Bronchial epithelial cell (primary cell): Measurements from ENCODE around the gene OR5A1. TPM values are rescaled to one million over a fixed set of nuclear protein-coding genes. Genes with fewer than 3 reads are reported as not detected.
"Not testable (repeated sequence)": the region's sequence is repeated elsewhere in the genome, so short reads cannot be mapped to it uniquely, and the experiment has no call there.

Experiments used
- DNase-seq: peaks from one replicate; pipeline ENCODE4 v3.0.0-alpha.2; 2010; ENCODE audit warnings: low read depth
- FAIRE-seq: peaks from 2 replicates; lab custom pipeline; 2011; peaks lifted over from hg19 to GRCh38; lab: Jason Lieb, UNC
- H3K27me3 ChIP-seq: 2 replicates; pipeline ENCODE4 v1.5.1; 2011; ENCODE audit warnings: low read length; ENCODE audit not compliant: control insufficient read depth, insufficient read depth
- H3K36me3 ChIP-seq: 2 replicates; pipeline ENCODE4 v1.5.1; 2011; ENCODE audit warnings: low read length; ENCODE audit not compliant: control insufficient read depth, insufficient read depth
- H3K4me3 ChIP-seq: 2 replicates; pipeline ENCODE4 v1.5.1; 2011; ENCODE audit warnings: mild to moderate bottlenecking, low read depth, low read length, control low read depth
- total RNA-seq: library from RNA; depleted of rRNA; stranded (reverse); fragments of >200 nt; gene quantifications from 2 replicates; pipeline ENCODE4 v1.2.1, GENCODE V29; 2014
- TF ChIP-seq, protein P1 (sequence below): IDR thresholded peaks from 2 replicates; pipeline ENCODE4 v1.5.1; 2011; ENCODE audit warnings: mild to moderate bottlenecking, moderate library complexity, low read length, control low read depth, inconsistent platforms; ENCODE audit not compliant: insufficient read depth, severe bottlenecking

The OR5A1 gene
- total RNA-seq, 1 donor from 2014 or later, result not detected

DNA sequence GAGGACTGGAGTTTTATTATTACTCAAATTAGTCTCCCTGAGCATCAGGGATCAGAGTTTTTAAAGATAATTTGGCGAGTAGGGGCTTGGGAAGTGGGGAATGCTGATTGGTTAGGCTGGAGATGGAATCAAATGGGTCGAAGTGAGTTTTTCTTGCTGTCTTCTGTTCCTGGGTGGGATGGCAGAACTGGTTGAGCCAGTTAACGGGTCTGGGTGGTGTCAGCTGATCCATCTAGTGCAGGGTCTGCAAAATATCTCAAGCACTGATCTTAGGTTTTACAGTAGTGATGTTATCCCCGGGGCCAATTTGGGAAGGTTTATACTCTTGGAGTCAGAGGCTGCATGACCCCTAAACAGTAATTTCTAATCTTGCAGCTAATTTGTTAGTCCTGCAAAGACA lies 11.1 kb upstream of the OR5A1 start:
- Histone ChIP-seq H3K27me3 (no peaks in the 10 kb centered on the region), H3K36me3 (no peaks in the 10 kb centered on the region), H3K4me3 (no peak overlapping the region)
- DNase-seq (no peak), FAIRE-seq (no peak)
- TF ChIP-seq, protein P1, sequence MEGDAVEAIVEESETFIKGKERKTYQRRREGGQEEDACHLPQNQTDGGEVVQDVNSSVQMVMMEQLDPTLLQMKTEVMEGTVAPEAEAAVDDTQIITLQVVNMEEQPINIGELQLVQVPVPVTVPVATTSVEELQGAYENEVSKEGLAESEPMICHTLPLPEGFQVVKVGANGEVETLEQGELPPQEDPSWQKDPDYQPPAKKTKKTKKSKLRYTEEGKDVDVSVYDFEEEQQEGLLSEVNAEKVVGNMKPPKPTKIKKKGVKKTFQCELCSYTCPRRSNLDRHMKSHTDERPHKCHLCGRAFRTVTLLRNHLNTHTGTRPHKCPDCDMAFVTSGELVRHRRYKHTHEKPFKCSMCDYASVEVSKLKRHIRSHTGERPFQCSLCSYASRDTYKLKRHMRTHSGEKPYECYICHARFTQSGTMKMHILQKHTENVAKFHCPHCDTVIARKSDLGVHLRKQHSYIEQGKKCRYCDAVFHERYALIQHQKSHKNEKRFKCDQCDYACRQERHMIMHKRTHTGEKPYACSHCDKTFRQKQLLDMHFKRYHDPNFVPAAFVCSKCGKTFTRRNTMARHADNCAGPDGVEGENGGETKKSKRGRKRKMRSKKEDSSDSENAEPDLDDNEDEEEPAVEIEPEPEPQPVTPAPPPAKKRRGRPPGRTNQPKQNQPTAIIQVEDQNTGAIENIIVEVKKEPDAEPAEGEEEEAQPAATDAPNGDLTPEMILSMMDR, result no peak

DNA sequence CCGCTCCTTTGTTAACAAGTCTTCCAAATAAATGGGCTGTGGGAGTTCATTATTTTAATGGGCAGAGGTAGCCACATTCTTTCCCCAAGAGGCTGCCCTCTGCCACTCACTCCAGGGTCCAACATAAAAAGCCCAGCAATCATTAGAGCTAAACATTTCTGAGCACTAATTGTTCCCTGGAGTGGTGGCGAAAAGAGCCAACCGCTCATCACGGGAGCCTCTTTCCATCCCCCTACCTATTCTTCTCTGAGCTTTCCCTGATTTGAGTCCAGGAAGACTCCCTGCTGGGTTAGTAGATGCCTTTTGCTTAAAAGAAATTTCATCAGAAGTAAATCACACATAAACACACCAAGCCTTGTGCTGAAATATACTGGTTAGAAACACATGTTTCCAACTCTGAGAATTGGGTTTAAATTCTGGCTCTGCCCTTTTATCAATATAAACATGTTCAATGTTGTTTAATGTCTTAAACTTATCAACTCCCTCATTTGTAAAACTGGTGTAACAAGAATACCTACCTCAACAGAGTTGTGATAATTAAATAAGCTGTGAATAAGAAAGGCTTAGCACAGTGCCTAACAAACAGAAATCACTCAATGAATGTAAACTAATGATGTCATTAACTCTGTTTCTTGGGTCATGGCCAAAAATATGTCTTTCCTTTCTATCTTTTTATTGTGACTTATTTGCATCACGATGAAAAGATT lies 9.8 kb upstream of the OR5A1 start, which contains the start of gene OR5A2:
OR5A2 (minus strand) TSS at position 53 of the 707 bp plus-strand sequence. CDS start 3,460 bp downstream, outside the sequence.
- TF ChIP-seq, protein P1, result no peak
- H3K4me3 ChIP-seq, result no peak within 1 kb of the TSS
- peak; percentile 20 for DNase-seq
- H3K36me3 ChIP-seq, result no peaks in the 10 kb centered on the region
- H3K27me3 ChIP-seq, result no peaks in the 10 kb centered on the region
- no peak for FAIRE-seq

DNA sequence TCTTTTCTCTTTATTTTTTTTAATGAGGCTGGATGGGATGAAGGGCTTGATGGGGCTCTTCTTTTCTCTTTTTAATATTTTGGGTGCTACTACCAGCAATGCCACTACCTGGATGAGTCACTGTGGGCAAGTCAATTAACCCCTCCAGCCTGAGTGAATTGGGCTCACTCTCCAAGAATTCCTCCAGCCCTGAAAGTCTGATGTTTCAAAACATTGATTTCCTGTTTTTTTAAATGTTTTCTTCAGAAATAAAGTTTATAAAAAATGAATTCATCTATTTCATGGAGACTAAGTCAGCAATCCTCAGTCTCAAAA lies 9.2 kb upstream of the OR5A1 start:
- H3K36me3 ChIP-seq, result no peaks in the 10 kb centered on the region
- TF ChIP-seq, protein P1, result no peak
- H3K4me3 ChIP-seq, result no peak overlapping the region
- H3K27me3 ChIP-seq, result no peaks in the 10 kb centered on the region
- DNase-seq (no peak), FAIRE-seq (no peak)

DNA sequence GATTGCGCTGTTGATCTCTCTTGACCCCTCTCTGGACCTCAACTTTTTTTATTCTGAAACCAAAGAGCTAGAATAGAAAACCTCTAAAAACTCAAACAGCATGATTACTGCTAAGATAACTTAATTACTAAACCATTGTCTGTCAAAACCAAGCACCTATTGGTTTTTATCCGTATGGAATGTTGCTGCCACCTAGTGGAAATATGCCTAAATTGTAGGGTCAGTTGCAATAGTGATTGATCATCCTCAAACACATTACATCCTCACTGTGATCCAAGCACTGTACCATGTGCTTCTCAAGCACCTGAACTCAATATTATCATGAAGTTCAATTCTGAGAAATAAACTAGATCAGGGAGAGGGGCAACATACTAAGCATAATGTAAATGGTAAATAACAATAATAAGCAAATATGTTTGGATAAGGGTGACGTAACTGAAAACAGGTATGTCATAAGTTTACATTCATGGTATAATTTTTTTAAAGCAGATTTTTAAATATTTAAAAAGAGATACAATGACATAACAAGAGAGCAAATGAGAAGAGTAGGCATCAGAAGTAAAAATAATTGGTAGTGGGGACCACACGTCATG lies 6.2 kb upstream of the OR5A1 start:
- FAIRE-seq (no peak), DNase-seq (peak; percentile 63)

DNA sequence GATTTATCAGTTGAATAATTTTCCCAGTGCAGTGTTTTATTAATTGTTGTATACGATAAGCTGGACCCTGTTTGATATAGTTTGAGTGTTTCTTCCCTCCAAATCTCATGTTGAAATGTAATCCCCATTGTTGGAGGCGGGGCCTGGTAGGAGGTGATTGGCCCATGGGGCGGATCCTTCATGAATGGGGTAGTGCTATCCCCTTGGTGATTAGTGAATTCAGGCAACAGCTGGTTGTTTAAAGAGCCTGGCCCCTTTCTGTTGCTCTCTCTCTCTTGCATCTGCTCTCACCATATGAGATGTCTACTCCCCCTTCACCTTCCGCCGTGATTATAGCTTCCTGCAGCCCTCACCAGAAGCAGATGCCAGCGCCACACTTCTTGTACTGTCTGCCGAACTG lies 1.5 kb downstream of the OR5A1 start:
- FAIRE-seq, result no peak
- no peak for DNase-seq
- H3K27me3 ChIP-seq, result no peaks in the 10 kb centered on the region
- no peak overlapping the region for H3K4me3 ChIP-seq
- TF ChIP-seq, protein P1, result no peak
- no peaks in the 10 kb centered on the region for H3K36me3 ChIP-seq

More for the DNA sequence above, 6.2 kb upstream of the OR5A1 start:
- no peaks in the 10 kb centered on the region for H3K36me3 ChIP-seq
- TF ChIP-seq, protein P1, result peak; percentile 62
- H3K4me3 ChIP-seq, result no peak overlapping the region
- no peaks in the 10 kb centered on the region for H3K27me3 ChIP-seq

DNA sequence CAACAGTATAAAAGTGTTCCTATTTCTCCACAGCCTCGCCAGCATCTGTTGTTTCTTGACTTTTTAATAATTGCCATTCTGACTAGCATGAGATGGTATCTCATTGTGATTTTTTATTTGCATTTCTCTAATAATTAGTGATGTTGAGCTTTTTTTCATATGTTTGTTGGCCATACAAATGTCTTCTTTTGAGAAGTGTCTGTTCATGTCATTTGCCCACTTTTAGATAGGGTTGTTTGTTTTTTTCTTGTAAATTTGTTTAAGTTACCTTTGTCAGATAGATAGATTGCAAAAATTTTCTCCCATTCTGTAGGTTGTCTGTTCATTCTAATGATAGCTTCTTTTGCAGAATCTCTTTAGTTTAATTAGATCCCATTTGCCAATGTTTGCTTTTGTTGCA lies 9.4 kb downstream of the OR5A1 start:
- H3K4me3 ChIP-seq, FAIRE-seq, H3K36me3 ChIP-seq, H3K27me3 ChIP-seq, DNase-seq: not testable (repeated sequence)
